ENCODE measurements around the gene ARHGEF3.

ARHGEF3 gene

DNA sequence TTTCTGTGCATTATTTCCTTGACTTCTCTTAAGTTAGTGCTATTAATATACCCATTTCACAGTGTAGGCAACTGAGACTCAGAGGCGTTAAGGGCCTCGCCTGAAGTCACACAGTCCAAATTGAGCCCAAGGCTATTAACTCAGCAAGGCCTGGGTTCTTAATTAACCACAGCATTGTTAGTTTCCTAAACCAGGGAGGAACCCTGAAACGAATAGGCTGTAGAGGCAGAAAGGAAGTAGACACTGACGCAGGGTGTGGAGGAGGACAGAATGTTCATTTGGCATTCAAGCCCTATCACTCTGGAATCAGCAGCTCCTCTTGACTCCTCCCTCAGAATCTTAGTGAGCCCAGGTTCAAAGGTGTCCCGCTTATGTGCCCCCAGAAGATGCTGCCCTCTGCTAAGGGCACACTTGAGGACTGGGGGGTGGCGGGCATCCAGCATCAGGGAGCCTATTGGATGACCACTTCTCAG is 13.9 kb downstream of the ARHGEF3 start:
- H3K4me3 ChIP-seq (replicated peaks; ENCODE audit: low read depth, low read length) = no peak overlapping the region
- TF ChIP-seq, protein P1, sequence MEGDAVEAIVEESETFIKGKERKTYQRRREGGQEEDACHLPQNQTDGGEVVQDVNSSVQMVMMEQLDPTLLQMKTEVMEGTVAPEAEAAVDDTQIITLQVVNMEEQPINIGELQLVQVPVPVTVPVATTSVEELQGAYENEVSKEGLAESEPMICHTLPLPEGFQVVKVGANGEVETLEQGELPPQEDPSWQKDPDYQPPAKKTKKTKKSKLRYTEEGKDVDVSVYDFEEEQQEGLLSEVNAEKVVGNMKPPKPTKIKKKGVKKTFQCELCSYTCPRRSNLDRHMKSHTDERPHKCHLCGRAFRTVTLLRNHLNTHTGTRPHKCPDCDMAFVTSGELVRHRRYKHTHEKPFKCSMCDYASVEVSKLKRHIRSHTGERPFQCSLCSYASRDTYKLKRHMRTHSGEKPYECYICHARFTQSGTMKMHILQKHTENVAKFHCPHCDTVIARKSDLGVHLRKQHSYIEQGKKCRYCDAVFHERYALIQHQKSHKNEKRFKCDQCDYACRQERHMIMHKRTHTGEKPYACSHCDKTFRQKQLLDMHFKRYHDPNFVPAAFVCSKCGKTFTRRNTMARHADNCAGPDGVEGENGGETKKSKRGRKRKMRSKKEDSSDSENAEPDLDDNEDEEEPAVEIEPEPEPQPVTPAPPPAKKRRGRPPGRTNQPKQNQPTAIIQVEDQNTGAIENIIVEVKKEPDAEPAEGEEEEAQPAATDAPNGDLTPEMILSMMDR (IDR thresholded peaks at IDR 0.05; ENCODE audit: low read depth, low read length, missing control alignments) = no peak
- no peak for DNase-seq (ENCODE audit: extremely low read depth, low read depth)

GRCh38 chr3:56787258-56787775 is 14.4 kb downstream of the ARHGEF3 start:
- no peak for DNase-seq (ENCODE audit: extremely low read depth, low read depth)
- TF ChIP-seq, protein P1 (IDR thresholded peaks at IDR 0.05; ENCODE audit: low read depth, low read length, missing control alignments) = no peak
- no peak overlapping the region for H3K4me3 ChIP-seq (replicated peaks; ENCODE audit: low read depth, low read length)

- DNase-seq (ENCODE audit: extremely low read depth, low read depth) = no peak
- H3K4me3 ChIP-seq (replicated peaks; ENCODE audit: low read depth, low read length) = no peak overlapping the region
- TF ChIP-seq, protein P1 (IDR thresholded peaks at IDR 0.05; ENCODE audit: low read depth, low read length, missing control alignments) = no peak
These were observed 16.2 kb downstream of the ARHGEF3 start for GRCh38 chr3:56785499-56785898.

GRCh38 chr3:56784448-56785001 is 17.2 kb downstream of the ARHGEF3 start:
- TF ChIP-seq, protein P1 (IDR thresholded peaks at IDR 0.05; ENCODE audit: low read depth, low read length, missing control alignments) = peak; percentile 1
- no peak for DNase-seq (ENCODE audit: extremely low read depth, low read depth)
- H3K4me3 ChIP-seq (replicated peaks; ENCODE audit: low read depth, low read length) = no peak overlapping the region

GRCh38 chr3:56783644-56784447 is 17.9 kb downstream of the ARHGEF3 start:
- TF ChIP-seq, protein P1 (IDR thresholded peaks at IDR 0.05; ENCODE audit: low read depth, low read length, missing control alignments) = no peak
- DNase-seq (ENCODE audit: extremely low read depth, low read depth) = peak; percentile 98
- H3K4me3 ChIP-seq (replicated peaks; ENCODE audit: low read depth, low read length) = no peak overlapping the region

DNA sequence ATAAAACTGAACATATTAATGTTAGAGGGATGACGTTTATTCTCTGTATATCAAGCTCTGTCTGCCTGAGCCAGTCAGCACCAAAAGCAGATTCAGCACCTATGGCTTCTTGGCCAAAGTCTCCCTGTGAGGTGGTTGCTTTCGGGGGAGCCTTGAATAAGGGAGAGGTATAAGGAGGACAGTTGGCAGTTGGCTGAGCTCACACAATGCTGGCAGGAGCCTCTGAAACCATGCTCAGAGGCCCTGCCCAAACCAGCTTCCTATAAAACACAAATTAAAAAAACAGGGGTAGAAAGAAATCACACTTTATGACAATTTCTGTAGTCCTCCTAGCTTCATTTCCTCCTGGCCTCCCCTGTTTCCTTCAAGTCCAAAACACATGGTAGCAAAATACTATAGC is 18.8 kb downstream of the ARHGEF3 start:
- DNase-seq (ENCODE audit: extremely low read depth, low read depth) = no peak
- TF ChIP-seq, protein P1 (IDR thresholded peaks at IDR 0.05; ENCODE audit: low read depth, low read length, missing control alignments) = no peak
- H3K4me3 ChIP-seq (replicated peaks; ENCODE audit: low read depth, low read length) = no peak overlapping the region
